NCI-H146 (cell line): ENCODE measurements around the gene SGCA.

Experiments
- DNase-seq: peaks from one replicate; lab custom pipeline; 2025; lab: John Stamatoyannopoulos, UW

Gene SGCA

DNA sequence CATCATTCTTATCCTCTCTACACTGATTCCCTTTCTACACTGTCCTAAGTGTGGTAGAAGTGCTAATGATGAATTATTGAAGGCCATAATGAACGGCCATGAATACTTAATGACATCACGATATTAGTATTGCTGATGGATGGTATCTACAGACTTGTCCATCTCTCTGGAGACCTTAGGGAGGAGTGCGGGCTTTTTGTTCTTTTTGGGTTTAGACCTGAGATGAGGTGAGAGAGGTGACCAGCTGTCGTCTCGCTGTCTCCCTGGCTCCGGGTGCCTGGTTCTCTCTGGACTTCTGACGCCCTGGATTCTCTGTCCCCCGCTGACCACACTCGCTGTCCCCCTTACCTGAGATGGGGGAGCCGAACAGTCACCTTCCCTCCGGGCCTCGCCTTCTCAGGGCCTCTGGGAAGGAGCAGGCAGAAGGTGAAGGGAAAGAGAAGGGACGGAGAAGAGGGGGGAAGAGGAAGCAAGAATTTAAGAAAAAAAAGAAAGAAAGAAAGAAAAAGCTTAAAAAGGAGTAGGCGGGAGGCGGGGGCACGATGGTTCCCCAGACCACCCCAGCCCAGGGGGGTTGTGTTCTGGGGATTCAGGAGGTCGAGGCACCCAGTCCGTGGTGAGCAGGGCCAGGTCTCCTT lies 17.1 kb downstream of the SGCA start:
- no peak for DNase-seq

DNA sequence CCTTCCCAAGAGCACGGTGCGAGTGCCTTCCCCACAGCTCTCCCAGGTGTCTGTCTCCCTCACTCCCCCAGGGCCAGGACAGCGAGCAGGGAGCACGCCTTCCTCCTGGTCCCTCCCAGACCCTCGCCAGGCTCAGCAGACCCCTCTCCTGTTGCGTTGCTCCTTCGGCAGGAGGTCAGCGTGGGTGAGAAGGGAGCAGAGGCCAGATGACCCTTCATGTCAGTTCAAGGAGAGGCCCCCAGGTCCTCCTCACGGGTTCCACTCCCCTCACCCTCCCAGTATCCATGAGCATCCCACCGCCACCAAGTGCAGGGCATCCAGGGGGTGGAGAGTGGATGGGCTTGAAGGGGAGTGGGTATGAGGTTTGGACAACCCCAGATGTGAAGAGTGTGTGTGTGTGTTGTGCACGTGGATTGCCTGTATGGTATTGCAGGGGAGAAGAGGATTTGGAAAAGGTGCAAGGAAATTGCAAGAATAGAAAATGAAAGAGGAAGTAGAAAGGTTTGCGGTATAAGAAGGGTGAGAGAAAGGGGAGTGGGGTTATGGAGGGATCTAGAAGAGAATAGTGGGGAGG lies 17.7 kb downstream of the SGCA start:
- no peak for DNase-seq

DNA sequence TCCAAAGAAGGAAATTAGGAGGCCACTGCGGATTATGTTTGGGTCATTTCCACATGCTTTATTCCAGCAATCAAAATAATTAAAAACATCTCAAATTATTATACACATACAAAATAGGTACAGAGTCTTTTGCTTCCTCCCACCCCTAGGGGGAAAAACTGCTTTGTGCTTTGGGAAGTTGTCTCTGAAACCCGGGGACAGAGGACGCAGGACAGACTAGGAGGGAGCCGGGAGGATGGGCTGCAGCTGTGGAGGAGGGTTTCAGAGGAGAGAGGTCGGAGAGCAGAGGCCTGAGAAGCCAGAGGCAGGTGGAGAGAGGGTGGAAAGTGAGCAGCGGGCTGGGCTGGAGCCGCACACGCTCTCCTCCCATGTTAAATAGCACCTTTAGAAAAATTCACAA lies 18.3 kb downstream of the SGCA start:
- DNase-seq: no peak

GRCh38 chr17:50184611-50185398 lies 19.0 kb downstream of the SGCA start:
- no peak for DNase-seq

GRCh38 chr17:50185631-50186471 lies 20.0 kb downstream of the SGCA start:
- DNase-seq: no peak

- no peak for DNase-seq
Measured at GRCh38 chr17:50186661-50187393, 21.0 kb downstream of the SGCA start.

- no peak for DNase-seq
Measured at GRCh38 chr17:50187394-50187725, 21.6 kb downstream of the SGCA start.

GRCh38 chr17:50187751-50188530 lies 22.1 kb downstream of the SGCA start:
- no peak for DNase-seq

DNA sequence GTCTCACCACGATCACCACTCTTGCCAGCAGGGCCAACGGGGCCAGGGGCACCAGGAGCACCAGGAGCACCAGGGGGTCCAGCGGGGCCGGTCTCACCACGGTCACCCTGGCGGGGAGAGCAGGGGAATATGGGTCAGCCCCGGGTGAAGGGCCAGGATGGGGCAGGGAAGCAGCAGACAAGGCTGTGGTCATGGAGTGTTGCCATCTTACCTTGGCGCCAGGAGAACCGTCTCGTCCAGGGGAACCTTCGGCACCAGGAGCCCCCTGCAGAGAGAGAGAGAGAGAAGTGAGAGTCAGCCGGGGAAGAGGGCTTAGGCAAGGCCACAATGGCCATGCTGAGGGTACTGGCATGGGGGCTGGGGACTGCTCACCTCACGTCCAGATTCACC lies 22.7 kb downstream of the SGCA start:
- DNase-seq: no peak

- DNase-seq: no peak
Measured at GRCh38 chr17:50188921-50189549, 23.2 kb downstream of the SGCA start.

DNA sequence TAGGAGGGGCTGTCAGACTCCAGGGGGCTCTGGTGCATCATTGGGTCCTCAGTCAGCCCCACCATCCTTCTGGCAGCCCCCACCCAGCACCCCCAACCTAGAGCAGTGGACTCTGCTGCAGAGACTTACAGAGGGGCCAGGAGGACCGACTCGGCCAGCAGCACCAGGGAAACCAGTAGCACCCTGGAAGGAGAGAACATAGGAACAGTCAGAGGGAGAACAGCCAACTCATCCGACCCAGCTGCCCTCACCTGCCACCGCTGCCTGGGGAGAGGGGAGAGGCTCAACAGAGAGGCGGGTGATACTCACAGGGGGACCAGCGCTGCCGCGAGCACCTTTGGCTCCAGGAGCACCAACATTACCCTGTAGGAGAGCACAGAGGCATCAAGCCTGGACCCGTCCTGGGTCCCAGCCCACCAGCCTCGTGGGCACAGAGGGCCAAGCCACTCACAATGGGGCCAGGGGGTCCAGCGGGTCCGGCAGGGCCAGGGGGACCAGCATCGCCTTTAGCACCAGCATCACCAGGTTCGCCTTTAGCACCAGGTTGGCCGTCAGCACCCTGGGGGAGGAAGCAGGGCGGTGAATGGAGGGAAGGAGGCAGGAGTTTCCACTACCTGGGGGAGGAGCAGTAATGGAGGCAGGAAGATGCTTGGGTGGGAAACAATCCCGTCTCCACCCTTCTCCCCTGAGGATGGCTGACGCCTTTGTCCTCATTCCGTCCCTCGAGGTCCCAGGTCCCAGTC lies 23.9 kb downstream of the SGCA start:
- no peak for DNase-seq

DNA sequence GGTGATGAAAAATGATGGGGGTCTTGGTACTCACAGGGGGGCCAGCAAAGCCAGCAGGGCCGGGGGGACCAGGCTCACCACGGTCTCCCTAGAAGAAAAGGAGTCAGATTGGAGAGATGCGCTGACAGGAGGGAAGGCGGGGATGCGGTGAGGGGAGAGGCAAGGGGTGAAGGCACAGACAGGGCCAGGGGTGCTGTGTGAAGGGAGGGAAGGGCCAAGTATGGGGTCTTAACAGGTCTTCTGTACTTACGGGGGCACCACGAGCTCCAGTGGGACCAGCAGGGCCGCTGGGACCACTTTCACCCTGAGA lies 24.4 kb downstream of the SGCA start:
- DNase-seq: no peak

DNA sequence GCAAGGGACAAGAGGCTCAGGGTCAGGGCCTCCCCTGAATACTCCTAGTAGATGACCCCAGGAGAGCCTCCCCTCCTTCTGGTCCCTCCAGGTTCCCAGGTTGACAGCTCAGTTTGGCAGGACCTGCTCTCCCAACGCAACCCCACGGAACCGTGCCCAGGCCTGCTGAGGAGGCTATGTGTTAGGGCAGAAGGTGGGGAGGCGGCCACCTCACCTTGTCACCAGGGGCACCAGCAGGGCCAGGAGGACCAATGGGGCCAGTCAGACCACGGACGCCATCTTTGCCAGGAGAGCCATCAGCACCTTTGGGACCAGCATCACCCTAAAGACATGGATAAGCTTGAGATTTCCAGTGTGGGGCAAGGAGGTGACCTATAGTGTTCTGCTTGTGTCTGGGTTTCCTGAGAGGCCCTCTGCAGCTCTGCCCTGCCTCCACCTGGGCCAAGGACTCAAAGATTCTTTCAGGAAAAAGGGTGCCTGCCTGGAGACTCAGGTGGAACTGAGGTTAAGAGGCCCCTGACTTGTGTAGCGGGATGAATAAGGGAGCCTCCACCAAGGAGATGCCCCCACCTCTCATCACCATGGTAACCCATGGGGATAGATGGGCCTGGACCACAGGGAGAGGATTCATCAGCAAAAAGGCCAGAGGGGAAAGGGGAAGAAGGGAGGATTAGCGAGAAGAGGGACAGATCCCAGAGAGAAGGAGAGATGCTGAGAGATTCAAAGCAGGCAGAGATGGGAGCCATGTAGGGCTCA lies 25.0 kb downstream of the SGCA start:
- no peak for DNase-seq

DNA sequence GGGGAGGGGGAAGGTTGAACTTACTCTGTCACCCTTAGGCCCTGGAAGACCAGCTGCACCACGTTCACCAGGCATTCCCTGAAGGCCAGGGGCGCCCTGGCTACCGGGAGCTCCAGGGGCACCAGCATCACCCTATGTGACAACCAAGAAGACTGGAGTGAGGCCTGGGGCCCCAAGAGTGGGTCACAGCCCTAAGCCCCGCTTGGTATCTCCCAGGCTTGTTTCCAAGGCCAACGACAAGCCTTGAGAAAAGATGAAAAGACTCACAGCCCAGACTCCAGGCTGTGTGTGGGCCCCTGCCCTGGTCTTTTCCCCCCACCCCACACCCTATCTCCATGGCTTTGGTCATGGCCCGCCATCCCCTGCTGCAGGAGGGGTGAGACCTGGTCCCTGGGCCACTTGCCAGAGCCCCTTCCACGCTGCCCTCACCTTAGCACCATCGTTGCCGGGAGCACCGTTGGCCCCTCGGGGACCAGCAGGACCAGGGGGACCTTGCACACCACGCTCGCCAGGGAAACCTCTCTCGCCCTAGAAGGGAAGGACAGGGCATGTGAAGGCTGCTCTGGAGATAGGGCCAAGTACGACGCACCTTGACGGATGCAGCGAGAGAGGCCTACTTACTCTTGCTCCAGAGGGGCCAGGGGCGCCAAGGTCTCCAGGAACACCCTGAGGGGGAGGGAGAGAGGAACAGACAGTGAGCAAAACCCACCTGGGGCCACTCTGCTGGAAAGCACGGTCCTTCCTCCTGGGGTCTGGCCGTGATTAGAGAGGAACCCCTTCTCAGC lies 25.7 kb downstream of the SGCA start:
- DNase-seq: no peak

GRCh38 chr17:50192144-50192617 lies 26.4 kb downstream of the SGCA start:
- no peak for DNase-seq

DNA sequence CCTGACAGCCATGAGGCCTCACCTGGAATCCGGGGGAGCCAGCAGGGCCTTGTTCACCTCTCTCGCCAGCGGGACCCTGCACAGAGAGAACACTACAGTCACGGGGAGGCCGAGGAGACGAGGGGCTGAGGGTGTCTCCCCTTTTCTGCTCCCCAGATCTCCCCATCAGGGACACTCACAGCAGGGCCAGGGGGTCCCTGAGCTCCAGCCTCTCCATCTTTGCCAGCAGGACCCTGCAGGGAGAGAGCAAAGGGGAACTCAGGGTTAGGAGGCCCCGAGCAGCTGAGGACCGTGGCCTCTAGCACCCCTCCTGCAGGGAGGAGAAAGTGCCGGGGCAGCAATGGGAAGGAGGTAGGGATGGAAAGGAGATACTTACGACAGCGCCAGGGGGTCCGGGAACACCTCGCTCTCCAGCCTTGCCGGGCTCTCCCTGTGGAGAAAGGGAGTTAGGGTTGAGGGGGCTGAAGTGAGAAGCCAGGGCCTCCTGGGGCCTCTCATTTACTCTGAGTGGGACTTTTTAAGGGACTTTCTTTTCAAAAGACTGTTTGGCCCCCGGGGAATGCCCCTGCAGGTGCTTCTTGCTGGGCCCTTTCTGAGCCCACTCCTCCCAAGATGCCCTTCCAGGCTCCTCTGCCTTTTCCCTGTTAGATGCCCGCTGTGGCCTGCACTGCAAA lies 26.9 kb downstream of the SGCA start:
- DNase-seq: no peak

DNA sequence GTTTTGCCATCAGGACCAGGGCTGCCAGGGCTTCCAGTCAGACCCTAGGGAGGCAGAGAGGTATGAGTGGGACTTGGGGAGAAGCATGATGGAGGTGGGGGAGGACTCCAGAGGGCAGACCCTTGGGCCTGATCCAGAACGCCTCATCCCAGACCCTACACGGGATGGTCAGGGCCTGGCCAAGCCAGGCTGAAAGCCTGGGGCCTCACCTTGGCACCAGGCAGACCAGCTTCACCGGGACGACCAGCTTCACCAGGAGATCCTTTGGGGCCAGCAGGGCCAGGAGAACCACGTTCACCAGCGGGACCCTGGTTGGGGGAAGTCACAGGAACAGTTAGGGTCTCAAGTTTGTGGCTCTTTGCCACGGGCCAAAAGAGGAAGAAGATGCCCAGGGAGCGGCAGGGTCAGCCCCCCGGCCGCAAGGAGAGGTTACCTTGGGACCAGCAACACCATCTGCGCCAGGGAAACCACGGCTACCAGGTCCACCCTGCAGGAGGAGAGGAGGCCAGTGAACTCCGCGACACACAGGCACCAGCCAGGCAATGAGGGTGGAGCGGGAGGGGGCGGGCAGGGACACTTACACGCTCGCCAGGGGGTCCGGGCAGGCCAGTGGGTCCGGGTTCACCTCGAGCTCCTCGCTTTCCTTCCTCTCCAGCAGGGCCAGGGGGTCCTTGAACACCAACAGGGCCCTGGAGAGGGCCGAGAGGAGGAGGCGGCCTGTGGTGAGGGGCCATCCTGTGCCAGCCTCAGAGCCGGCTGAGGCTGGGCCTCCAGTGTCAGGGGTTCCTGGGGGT lies 28.5 kb downstream of the SGCA start:
- DNase-seq: no peak
